GM19463 (cell line): ENCODE data around the gene OR2T10.
A peak's percentile ranks its signal among the peaks of the same experiment; 100 is the strongest.
"Not testable (repeated sequence)": the region's sequence is repeated elsewhere in the genome, so short reads cannot be mapped to it uniquely, and the experiment has no call there.

Source experiments
- ATAC-seq: cut with Tn5 transposase; IDR thresholded peaks from one replicate; pipeline ENCODE4 v1.9.1; 2021; ENCODE audit warnings: mild to moderate bottlenecking, moderate library complexity; ENCODE audit not compliant: unreplicated experiment

Gene OR2T10

DNA sequence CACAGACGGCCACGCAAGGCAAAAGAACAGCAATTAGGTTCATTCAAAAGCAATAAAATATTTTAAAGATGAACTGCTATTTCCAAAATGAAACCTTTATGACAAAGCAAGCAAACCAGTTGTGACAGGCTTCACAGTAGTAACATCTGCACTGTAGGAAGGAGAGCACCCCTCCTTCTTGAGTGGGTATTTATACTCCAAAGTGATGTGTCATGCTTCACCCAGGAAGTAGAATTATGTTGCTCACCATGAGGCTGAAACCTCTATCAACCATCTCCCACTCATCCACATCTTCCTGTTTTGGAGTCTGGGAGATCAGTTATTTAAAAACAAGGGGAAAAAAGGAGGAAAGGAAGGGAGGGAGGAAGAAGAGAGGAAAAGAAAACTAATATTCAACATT is 885 bp downstream of the OR2T10 start:
- peak; percentile 53 for ATAC-seq

DNA sequence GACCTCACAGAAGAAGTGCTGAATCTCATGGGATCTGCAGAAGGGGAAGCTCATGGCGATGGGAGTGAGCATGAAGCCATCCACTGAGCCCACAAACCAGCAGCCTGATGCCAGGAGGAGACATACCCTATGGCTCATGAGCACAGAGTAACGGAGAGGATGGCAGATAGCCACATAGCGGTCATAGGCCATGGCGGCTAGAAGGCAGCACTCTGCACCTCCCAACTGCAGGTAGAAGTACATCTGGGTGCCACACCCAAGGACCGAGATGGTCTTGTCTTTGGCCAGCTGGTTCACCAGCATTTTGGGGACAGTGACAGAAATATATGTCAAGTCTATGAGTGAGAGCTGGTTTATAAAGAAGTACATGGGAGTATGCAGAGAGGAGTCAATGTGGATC is 4.3 kb downstream of the OR2T10 start:
- ATAC-seq, result no peak

DNA sequence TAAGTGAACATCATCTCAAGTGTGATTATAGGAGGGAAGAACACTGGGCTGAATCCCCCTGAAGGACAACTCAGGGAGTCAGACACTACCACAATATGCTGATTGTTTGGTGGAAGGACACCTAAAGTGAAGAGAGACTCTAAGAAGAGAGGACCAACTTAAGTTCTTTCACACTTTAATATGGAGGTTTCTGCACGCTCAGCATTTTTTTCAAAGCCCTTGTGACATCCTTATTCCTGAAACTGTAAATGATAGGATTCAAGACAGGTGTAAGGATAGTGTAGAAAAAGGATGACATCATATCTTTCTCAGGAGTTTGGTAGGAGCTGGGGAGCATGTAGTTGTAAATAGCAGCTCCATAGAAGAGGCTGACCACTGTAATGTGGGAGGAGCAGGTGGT is 4.8 kb downstream of the OR2T10 start:
- no peak for ATAC-seq

DNA sequence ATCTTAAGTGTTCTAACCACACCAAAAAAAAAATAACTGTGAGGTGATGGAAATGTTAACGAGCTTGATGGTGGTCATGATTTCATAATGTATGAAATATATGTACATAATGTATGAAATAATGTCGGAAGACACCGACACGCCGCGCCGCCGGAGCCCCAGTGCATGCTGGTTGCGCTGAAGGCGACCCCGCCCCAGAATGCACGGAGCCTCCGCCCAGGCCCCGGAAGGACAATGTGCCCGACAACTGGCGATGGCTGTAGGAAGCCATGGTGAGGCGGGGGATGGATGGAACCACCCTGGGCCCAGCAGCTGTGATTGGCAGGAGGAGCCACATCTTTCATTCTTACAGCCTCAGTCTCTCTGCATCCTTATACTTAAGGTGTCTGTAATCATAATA is 7.4 kb downstream of the OR2T10 start:
- no peak for ATAC-seq

DNA sequence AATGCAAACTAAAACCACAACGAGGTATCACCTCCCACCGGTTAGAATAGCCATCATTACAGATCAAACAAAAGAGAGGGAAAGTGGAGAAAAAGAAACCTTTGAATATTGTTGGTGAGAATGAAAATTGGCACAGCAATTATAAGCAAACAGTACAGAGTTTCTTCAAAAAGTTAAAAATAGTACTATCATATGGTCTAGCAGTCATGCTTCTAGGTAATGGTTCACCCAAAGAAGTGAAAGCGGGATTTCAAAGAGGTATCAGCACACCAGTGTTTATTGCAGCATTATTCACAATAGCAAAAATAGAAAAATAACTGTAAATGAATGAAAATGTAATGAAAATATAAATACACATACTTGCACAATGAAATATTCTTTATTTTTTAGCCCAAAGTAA is 8.2 kb downstream of the OR2T10 start:
- ATAC-seq, result no peak

DNA sequence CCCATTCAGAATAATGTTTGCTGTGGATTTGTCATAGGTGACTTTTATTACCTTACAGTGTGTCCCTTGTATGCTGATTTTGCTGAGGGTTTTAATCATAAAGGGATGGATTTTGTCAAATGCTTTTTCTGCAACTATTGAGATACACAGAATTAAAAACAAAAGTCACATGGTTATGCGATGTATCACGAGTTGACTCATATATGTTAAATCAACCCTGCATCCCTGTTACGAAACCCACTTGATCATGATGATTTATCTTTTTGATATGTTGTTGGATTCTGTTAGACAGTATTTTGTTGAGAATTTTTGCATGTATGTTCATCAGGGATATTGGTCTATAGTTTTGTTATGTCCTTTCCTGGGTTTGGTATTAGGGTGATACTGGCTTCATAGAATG is 12.2 kb downstream of the OR2T10 start:
- ATAC-seq, result no peak

DNA sequence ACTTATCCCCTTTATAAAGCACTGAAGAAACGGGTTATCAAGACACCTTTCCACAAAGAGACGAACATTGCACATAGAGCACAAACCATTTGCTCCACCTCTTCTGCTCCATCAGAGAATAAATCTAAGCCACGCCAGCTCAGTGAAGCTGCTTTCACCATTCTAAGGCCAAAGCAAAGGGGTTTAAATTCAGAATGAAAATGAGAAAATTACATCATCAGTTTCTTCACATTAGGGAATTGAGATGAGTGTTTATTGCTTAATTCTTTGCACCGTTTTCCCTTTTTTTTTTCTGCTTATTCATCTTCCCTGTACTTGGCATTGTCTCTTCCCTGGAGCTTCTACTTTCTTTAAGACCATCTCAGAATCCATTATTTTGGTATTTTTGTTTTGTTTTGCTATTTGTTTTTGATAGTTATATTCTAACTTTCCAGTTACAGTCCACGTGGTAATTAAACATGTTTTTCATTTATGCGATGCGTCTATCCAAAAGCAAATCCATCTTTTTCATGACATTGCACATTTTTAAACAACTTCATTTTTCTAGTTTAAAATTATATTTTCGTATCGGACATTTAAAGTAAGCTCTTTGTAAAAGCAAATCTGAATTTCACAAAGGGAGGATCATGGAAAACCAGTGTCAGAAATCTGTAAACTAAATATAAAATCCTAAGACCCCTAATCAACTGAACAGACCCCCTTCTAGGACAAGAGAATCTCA is 21.1 kb downstream of the OR2T10 start:
- no peak for ATAC-seq

DNA sequence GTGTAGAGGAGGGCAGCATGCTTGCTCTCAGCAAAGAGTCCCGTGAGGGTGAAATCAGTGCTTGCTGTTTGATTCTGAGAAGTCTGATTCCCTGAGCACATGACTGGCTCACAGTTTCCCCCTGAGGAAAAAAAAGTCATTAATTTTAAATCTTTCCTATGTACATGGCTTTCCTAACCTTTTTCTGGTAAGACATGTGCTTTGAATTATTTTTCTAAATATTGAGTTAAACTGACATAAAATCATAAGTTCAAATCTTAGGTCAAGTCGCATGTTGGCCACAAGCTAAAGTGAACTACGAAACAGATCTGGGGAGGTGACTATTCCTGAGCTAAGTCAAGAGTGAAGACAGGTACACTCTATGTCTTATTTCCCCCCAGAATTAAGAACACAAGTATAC is 22.8 kb downstream of the OR2T10 start, which contains the start of gene OR2T34:
OR2T34 (minus strand) TSS at position 101 of the 400 bp plus-strand sequence; CDS start at position 101, 0 bp downstream.
- not testable (repeated sequence) for ATAC-seq

DNA sequence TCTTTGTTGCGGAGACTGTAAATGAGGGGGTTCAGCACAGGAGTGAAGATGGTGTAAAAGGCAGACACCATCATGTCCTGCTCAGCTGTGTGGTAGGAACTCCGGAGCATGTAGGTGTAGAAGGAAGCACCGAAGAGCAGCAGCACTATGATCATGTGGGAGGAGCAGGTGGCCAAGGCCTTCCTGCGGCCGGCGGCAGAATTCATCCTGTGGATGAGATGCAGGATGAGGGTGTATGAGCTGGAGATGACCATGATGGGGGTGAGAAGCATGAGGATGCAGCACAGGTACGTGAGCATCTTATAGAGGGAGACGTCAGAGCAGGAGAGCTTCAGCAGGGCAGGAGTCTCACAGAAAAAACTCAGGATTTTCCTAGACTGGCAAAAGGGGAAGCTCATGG is 23.6 kb downstream of the OR2T10 start:
- not testable (repeated sequence) for ATAC-seq

DNA sequence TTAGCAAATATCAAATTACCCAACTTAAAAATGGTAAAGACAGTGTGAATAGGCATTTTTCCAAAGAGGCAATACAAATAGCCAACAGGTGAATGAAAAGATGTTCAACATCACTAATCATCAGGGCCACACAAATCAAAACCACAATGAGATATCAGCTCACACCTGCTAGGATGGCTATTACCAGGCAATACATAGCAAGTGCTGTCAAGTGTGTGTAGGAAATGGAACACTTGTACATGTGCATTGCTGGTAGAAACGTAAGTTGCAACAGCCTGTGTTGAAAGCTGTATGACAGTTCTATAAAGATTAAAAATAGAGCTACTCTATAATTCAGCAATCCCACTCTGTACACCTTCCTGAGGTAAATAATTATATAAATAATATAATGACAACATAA is 25.5 kb downstream of the OR2T10 start:
- ATAC-seq, result peak; percentile 60

DNA sequence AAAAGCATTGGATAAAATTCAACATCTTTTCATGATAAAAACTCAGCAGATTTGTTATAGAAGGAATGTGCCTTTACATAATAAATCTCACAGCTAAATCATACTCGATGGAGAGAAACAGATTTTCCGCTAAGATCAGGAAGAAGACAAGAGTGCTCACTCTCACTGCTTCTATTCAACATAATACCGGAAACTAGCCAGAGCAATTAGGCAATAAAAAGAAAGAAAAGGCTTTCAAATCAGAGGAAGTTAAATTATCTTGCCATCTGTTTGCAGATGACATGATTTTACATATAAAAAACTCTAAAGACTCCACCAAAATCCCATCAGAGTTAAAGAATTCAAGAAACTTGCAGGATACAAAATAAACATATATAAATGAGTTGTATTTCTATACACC is 26.7 kb downstream of the OR2T10 start:
- not testable (repeated sequence) for ATAC-seq

DNA sequence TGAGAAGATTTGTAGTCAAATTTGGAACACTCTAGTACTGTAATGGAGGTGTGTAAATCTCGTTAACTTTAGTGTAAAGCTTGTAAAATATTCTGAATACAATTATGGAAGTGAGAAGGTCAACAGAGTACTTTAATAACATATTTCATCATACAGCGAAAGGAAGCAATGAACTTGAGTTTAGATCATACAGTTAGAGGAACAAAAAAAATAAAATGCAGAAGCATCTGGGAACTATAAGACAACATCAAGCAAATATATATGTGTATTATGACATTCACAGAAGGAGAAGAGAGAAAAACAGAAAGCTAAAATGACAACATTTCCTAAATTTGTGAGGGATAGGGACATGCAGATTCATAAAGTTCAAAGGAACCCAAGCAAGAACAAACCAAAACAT is 28.5 kb downstream of the OR2T10 start:
- not testable (repeated sequence) for ATAC-seq

DNA sequence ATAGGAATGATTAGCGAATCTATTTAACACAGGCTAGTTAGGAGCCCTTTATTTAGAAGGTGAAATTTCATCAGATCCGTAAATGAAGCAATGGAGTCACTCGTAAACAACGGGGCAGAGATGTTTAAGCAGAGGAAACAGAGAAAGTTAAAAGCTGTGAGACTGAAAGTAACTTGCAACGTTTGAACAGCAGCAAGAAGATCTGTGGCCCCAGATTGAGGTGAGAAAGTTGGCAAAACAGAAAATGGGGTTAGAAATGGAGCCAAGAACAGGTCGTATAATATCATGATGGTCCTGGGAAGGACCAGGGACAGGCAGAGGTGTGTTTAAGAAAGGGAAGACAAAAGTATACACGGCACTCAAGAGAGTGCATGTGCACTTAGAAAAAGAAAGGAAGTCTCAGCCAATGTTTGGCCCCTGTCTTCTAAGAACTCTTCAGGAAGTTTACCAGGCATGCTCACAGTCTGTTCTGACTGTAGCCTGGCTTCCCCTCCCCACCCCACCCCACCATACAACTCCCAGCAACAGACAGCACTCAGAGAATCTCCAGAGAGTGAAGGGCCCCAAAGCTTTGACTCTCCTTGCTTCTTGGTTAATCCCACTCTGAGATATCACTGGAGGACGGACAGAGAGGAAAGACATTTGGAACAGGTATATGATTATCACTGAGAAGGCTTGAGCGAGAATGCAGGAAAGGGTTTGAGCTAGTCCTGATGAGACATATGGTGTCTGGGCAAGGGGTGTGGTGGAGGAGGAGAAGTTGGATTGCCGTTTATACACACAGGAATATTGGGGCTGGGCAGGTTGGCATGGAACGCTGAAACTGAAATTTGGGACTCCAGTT is 31.7 kb downstream of the OR2T10 start:
- peak; percentile 71 for ATAC-seq

DNA sequence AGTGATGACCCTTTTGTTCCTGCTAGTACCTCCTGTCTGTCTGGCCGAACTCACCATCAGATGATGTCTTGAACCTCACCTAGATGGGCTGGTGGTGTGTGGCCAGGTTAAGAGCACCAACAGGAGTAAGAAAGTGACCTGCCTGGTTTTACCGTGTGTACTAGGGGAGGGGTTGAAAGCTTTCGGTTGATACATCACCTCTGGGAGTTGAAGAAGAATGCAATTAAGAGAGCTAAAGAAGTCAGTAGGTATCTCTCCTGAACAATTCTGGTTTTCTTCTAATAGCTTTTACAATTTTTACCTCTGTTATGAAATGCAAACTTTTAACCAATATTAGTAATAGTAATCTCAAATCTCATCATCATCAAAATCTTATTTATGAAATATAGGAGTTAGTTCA is 34.8 kb downstream of the OR2T10 start, which contains the start of gene OR2T29:
OR2T29 (minus strand) TSS at position 101 of the 400 bp plus-strand sequence. CDS start 3,281 bp downstream, outside the sequence.
- not testable (repeated sequence) for ATAC-seq

DNA sequence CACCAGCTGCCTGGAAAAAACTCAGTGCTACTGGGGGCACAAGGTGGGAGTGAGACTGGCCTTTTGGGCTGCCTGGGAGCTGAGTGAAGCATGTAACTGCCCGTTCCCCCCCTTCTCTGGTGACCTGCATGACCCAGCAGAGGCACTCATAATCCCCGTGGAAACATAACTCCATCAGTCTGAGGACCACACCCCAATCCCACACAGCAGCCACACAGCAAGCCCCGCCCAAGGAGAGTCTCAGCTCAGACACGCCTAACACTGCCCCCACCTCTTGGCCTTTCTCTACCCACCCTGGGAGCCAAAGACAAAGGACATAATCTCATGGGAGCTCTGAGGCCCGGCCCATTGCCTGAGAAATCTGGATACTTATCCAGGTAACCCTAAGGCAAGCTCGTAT is 46.5 kb downstream of the OR2T10 start:
- not testable (repeated sequence) for ATAC-seq

DNA sequence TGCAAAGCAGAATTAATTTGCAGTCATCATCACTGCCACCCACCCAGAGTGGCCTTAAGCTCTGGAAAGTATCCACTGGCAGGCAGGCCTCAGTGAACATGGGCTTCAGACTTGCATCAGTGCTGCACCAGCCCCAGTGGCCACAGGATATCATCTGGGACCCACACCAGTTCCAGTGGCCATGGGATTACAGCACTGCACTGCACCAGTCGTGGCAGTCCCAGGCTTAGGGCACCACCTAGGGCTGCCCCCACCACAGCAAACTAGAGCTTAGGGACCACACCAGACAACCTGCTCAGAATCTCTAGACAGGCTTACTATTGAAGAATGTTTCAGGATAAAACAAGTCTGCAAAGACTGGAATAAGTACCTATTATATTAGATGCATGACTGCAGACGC is 50.1 kb downstream of the OR2T10 start:
- ATAC-seq, result not testable (repeated sequence)
